HG02642 (cell line): ENCODE results near the gene MPRIP.

Experiments
- ATAC-seq: cut with Tn5 transposase; IDR thresholded peaks from one replicate; pipeline ENCODE4 v1.9.1; 2021; ENCODE audit warnings: mild to moderate bottlenecking; ENCODE audit not compliant: unreplicated experiment, poor library complexity

MPRIP gene

DNA sequence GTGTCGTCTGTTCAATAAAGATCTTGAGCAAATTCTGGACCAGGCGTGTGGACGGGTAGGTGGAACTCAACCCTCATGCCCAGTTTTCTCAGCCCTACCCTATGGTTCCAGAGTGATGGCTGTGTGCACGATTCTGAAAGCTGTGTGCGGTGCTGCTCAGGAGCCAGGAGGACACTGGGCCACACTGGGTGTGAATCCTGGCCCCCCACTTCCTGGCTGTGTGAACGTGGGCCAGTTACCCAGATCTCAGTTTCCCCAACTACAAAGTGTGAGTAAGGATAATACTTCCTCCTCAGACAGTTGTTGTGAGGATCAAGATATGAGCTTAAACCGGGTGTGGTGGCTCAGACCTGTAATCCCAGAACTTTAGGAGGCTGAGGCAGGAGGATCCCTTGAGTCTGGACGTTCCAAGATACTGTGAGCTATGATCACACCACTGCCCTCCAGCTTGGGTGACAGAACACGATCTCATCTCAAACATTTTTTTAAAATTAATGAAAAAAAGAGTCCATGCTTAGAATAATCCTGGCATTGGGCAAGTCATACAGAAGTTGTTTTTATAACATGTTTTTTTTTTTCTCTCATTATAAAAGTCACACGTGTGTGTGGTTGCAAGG lies 14.7 kb upstream of the MPRIP start:
- ATAC-seq, result no peak

DNA sequence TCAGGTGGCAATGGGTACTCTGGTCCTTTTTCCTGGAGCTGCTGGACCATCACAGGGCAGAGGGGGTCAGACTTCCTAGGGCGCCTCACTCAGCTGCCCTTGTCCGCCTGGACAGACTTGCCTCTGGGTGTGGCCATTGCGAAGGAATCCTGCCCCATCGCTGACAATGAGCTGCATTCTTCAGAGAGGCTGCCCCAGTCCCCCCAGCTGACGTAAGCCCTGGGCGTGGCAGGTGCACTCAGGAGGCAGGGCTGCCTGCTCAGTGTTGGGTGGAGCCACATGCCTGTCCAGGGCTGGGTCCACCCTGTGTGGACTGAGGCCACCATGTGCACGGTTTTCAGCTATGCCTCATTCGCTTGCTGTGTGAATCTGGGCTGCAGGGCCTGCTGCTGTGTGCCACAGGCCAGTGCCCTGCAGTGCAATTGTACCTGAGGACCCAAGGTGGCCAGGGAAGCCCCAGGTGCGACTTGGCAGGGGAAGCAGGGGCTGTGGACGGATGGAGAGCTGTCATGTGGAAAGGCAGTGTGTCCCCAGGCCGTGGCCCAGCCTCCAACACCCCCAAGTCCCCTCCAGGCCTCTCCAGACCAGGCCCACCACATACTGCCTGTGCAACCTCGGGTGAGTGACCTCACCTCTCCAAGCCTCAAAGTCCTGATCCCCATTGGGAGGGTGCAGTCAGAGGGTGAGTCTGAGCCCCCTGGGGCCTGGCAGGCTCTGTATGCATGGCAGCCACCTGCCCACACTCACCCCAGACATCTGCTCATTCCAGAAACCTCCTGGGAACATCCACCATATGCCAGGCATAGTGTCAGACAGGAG lies 14.0 kb upstream of the MPRIP start:
- no peak for ATAC-seq

DNA sequence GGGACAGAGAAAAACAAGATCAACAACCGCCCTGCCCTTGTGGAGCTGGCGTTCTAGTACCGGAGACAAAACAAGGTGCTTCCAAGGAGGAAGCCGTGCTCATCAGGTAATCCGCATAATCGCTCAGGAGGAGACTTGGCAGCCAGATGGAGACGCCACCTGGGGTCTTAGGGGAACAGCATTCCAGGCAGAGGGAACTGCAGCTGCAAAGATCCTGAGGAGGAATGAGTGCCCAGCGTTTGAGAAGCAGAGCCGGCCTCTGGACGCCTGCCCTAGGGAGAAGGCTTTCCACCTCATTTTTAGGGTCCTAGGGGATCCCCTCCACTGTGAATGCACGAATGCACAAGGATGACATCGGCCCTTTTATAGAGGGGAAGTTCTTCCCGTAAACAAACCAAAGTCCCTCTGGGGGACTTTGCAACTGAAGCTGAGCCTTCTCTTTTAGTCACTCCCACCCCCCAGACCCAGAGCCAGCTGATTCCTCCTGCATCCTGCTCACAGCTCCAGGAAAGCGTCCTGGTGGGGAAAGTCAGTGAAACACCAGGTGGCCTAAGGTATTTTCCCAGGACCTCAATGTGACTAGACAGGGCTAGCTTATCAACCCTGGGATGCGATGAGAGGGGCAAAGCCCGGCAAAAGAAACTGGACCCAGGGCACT lies 13.2 kb upstream of the MPRIP start:
- no peak for ATAC-seq

DNA sequence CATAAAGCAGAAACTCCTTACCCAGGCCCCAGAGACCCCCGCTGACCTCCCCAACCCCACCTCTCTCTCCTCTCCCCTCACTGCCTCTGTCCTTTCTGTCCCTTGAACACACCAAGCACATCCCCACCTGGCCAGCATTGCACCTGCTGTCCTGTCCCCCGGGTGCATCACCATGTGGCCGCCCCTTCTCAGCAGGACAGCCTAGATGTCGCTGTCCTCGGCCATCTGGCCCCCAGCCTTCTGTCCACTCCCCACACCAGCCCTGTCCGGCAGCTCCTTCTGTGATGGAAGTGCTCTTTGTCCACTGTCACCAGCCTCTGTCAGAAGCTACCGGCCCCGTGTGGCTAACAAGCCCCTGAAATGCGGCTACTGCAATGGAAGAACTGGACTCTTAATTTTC lies 12.3 kb upstream of the MPRIP start:
- no peak for ATAC-seq

DNA sequence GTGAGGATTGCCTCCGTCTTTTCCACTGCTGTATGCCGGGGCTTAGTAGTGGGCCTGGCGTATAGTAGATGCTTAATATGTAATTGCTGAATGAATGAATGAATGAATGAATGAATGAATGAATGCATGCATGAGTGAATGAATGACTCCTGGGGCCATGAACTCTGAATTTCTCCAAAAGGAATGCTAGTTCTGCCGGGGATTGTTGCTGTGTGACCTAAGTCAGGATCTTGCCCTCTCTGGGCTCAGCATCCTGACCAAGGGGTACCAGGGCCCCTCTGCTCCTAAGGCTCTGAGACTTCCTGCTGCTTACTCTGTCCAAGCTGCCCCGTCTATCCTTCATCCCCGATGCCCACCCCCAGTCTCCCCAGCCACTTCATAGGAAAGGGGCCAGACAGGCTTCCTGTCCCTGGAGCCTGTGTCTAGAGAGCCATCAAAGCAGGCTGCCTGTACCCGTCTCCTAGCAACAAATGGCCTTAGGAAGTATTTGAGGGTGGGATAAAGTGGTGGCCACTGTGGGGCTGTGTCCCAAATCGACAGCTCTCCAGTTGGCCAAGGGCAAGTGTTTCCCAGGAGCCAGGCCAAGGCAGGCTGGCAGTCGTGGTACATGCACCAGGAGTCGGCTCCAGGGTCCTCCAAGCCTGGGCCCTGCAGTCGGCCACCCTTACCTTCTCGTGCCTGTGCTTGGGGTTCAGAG lies 11.6 kb upstream of the MPRIP start:
- ATAC-seq, result no peak

DNA sequence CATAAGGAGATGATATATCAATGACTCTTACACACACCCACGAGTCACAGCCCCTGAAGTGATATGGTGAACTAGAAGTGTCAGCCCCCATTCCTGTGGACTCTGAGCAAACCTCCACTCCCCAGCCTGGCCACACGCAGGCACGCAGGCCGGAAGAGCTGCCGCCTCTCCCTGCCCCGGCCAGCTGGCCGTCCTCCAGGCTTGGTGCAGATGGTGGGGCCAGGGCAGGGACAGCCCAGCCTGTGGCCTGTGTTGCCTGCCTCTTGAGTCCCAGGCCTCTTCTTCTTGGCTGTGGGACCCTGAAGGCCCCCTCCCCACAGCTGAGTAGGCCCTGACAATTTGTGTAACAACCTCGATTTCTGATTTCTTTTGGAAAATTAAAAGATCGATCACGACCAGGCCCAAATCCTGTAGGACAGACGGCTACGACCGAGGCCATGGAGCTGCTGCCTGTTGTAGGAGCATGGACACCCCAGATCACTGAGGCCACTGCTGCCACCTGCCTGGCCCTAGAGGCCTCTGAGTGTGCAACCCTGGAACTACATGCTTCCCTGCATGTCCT lies 10.0 kb upstream of the MPRIP start:
- ATAC-seq, result no peak

DNA sequence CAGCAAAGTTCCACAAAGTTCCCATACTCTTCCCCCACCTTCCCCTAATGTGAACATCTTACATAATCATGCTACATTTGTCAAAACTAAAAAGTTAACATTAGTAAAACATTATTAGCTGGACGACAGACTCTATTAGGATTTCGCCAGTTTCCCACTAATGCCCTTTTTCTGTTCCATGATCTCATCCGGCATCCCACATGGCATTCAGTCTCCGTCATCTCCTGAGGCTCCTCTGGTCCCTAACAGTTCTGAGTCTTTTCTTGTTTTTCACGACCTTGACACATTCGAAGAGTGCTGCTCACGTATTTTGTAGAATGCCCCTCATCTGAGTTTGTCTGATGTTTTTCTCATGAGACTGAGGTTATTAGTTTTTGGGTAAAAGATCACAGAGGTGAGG lies 8.8 kb upstream of the MPRIP start:
- no peak for ATAC-seq

DNA sequence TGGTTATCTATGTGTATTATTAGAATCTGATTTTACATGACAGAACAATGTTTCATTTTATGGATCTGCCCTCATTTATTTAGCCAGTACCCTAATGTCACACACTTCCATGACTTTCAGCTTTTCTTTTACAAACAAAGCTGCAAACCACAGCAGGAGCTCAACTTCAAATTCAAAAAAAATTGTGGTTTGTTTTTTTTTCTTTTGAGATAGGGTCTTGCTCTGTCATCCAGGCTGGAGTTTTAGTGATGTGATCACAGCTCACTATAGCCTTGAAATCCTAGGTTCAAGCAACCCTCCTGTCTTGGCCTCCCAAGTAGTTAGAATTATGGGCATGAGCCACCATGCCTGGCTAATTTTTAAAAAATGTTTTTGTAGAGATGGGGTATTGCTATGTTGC lies 8.2 kb upstream of the MPRIP start:
- no peak for ATAC-seq

DNA sequence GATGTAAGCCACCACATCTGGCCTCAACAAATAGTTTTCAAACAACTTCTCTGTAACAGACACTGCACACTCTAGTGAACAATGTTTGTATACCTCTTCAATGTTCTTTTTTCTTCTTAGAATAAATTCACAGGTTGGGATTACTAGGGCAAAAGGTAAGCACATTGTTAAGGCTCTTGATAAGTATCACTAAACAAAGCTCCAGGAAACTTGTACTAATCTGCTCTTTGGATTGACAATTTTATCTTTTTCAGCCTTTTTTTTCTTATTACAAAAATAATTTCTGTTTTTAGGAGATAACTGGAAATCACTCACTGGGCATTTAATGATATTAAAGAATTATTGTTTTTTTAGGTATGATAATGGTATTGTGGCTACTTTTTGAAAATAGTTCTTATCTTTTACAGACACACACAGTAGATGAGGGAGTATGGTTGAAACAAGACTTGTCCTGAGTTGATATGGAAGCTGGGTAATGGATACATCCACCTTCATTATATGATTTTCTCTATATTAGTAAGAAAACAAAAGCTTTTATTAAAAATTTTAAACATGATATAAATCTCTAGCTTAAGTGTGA lies 7.7 kb upstream of the MPRIP start:
- no peak for ATAC-seq

DNA sequence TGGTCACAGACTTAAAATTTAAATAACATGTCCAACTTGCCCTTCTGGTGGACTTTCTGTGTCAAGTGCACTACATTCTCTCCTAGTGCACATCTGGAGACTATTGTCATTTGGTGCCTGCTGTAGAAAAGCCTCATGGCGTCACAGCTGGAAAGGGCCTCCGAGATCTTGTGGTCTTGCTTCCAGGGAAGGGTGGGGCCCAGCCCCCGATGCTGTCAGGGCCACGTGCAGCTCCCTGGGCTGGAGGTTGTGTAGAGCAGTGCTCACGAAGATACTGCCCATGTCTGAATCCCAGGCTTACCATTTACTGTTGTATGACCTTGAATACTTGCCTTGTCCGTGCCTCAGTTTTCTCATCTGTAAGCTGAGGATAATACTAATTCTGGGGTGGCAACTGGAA lies 6.8 kb upstream of the MPRIP start:
- ATAC-seq, result no peak

DNA sequence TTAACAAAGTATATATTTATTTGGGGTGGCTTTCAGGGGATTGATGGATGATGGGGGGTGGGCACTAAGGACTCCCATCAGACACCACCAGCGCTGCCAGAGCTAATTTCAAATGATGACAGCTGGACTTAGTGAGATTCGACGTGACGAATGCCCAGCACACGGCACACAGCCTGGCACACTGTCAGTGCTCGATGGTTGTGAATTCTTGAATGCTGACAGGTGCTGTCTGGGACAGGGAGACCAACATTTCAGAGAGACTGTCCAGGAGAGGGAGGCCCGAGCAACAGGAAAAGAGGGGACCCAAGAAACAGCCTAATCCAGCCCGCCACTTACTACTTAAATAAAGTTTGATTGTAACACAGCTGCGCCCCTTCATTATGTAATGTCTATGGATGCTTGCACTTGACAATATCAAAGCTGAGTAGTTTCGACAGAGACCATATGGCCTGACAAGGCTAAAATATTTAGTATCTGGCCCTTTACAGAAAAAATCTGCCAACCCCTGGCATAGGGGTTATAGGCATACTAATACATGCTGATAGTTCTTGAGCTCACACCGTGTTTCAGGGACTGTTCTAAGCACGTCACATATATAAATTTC lies 6.2 kb upstream of the MPRIP start:
- ATAC-seq, result no peak

DNA sequence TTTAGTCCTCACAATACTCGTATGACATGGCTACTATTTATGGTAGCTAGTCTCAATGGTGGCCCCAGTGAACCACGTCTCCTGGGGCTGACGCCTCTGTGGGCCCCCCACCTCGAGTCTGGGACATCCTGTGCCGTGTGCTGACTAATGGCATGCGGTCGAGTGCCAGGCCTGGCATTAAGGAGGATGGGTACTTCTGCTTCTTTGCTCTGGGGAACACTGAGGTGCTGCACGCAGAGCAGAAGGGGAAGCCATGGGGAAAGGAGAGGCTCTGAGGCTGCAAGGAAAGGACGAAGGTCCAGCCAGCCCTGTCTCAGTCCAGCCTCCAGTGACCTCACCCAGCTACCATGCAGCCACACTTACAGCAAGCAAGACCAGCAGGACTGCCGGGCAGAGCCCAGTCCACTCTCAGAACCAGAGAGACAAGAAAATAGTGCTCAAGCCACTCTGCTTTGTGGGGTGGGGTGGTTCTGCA lies 5.7 kb upstream of the MPRIP start:
- no peak for ATAC-seq

DNA sequence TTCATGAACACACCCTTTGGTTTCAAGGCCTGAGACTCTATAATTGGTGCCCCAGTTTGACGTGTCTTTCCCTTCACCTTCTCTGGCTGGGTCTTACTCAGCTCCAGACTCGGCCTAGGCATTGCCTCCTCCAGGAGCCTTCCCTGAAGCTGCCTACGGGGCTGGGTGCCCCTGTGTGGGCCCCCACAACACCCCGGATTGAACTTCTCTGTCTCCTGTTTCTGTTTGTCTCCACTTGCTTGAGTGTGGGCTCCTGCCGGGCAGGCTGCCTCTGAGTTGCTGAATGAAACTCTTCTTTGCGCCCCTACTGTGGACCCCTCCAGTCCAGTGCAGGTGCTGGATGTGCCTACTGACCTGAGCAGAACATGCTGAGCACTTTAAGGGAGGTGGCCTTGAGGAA lies 2.3 kb upstream of the MPRIP start:
- no peak for ATAC-seq

DNA sequence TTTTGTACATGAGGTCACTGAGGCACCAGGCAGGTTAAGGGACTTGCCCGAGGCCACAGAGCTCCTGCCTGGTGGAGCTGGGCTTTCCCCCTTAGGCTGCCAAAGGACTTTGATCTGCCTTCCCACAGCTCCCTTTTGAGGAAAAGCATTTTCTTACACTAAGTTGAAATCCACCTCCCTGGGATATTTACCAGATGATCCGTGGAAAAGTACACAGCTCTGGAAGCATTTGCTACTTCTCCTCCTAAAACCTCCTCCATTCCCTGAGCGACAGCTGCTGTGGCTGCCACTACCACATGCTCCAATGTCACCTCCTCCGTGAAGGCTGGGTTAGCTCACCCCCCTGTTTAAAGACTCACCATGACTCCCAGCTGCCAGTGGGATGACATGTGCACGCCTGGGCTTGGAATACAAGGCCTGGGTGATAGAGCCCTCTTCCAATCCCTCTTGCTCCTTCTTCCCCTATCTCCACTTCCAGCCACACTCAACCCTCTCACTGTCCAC lies 1.2 kb upstream of the MPRIP start:
- ATAC-seq, result no peak

DNA sequence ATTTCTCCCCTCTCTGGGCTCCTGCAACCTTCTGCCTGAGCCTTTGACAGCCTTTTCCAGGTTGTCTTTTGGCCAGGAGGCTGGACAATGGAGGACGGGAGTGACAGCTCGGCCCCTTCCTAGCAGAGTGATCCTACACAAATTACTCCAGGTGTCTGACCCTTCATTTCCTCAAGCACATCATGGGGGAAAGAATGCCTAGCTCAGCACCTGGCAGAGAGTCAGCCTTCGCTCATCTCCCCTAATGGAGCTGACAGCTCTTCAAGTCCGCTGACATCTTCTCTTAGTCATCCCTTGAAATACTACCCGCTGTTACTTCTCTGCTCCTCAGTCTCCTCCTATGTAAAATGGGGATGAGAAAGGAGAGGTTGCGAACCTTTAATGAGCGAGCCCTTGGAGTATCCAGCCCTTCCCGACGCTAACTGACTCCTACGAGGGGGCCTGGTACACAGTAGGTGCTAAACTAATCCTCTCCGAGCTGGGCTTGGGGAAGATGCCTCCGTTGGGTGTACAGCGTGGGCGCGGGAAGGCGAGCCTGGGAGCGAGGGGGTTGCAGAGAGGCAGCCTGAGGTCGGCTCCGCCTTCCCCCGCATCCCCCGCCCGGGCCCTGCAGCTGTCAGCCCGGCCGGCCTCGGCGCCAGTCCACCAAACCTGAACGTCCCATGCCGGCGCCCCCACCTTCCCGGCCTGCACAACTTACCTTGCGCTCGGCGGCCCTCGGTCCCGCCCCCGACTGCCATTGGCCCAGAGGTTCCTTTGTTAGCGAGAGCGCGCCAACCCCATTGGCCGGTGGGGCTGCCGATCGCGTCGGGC lies 480 bp upstream of the MPRIP start:
- peak; percentile 95 for ATAC-seq

DNA sequence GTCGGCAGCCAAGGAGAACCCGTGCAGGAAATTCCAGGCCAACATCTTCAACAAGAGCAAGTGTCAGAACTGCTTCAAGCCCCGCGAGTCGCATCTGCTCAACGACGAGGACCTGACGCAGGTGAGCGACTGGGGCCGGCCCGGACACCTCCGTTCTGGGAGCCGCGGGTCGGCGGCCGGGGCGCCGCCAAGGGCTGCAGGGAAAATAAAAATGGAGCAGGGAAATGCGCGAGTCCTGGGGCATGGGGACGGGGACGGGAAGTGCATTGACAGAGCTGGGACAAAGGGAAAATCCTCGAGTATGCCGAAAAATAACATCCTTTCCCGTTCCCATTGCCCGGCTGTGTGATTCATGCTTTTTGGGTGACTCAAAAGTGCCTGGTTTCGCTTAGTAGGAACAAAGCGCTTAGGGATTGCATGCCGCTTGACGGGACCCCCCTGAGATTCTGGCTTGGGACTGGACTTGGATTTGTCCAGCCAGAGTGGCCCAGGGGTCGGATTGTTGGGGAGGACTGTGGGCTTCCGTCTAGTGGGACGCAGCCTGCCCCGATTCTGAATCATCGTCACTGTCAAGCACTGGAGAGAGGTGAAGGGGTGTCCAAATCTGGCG lies 699 bp downstream of the MPRIP start:
- peak; percentile 2 for ATAC-seq

DNA sequence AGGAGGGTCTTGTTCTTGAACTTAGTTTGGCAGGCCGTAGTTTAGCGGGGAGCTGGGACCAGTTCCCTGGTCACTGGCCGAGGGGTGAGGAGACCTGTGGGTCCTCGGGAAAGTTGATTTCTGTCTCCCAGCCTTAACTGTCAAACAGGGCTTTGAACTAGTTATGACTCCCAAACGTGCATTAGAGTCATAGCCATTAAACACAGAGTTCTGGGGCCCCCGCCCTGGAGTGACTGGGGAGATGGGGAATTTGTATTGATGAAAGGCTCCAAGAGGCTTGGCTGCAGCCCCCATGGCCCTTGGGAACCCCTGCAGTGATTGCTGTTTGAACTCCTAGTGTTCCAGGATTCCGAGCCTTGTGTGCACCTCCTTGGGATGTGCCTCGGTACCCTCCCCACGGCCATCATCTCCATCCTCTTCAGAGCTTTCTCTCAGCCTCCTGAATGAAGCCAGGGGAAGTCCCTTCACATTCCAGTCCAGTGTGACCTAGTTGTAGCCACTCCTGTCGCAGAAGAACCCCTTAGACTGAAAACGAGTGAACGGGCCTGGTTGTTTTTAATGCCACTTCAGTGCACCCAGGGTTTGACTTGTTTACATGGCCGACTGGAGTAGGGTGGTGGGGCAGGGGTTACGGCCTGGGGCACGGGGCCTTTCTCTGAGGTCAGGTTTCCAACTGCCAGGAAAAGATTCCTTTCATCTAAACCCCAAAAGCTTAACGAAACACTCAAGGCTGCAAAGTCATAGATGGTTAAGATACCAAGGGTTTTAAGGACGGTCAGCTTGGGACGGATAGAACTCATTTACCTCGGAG lies 1.4 kb downstream of the MPRIP start:
- no peak for ATAC-seq
